ENCODE data around the gene MBD5.

GRCh38 chr2:148490840-148491439, 470.0 kb downstream of the MBD5 start:
- no peak for TF ChIP-seq POLR2AphosphoS5 (IDR thresholded peaks at IDR 0.05)
- TF ChIP-seq CTCF (IDR thresholded peaks at IDR 0.05) = no peak

All from stomach (tissue), 4 donors.